Measurements from ENCODE around the gene ASB1.

The ASB1 gene

GRCh38 chr2:238420878-238421694, 5.6 kb upstream of the ASB1 start:
- H3K27ac ChIP-seq: peak overlapping the region in 11 of 21 experiments; percentile 2 to 74 (median 49)
- no peak overlapping the region for H3K4me3 ChIP-seq

- H3K4me3 ChIP-seq: no peak overlapping the region
- peak overlapping the region in 4 of 21 experiments; percentile 1 to 74 (median 12) for H3K27ac ChIP-seq
Observed at GRCh38 chr2:238421695-238422035, 5.1 kb upstream of the ASB1 start.

GRCh38 chr2:238422285-238422684, 4.4 kb upstream of the ASB1 start:
- Histone ChIP-seq H3K4me3 (no peak overlapping the region), H3K27ac (peak overlapping the region in 2 of 21 experiments; percentile 29 to 32)

GRCh38 chr2:238422940-238423339, 3.8 kb upstream of the ASB1 start:
- peak overlapping the region in 11 of 21 experiments; percentile 12 to 76 (median 36) for H3K27ac ChIP-seq
- H3K4me3 ChIP-seq: no peak overlapping the region

GRCh38 chr2:238423561-238424312, 3.0 kb upstream of the ASB1 start:
- no peak overlapping the region for H3K4me3 ChIP-seq
- peak overlapping the region in 14 of 21 experiments; percentile 2 to 76 (median 40) for H3K27ac ChIP-seq

GRCh38 chr2:238424313-238424700, 2.4 kb upstream of the ASB1 start:
- no peak overlapping the region for H3K4me3 ChIP-seq
- H3K27ac ChIP-seq: peak overlapping the region in 7 of 21 experiments; percentile 9 to 73 (median 52)

GRCh38 chr2:238425505-238425978, 1.2 kb upstream of the ASB1 start:
- H3K27ac ChIP-seq: peak overlapping the region in 9 of 21 experiments; percentile 92 to 98 (median 95)
- peak overlapping the region in 3 of 7 experiments; percentile 89 to 98 (median 96) for H3K4me3 ChIP-seq

GRCh38 chr2:238425979-238426567, 654 bp upstream of the ASB1 start:
- Histone ChIP-seq H3K27ac (peak overlapping the region; percentile 90 to 98 (median 95)), H3K4me3 (peak overlapping the region; percentile 51 to 98 (median 95))

GRCh38 chr2:238427435-238428162, 872 bp downstream of the ASB1 start:
- Histone ChIP-seq H3K4me3 (peak overlapping the region; percentile 51 to 98 (median 95)), H3K27ac (peak overlapping the region; percentile 90 to 98 (median 95))

- peak overlapping the region in 1 of 21 experiments; percentile 25 for H3K27ac ChIP-seq
Observed at GRCh38 chr2:238428866-238429265, 2.1 kb downstream of the ASB1 start.

GRCh38 chr2:238430781-238431180, 4.1 kb downstream of the ASB1 start:
- no peak overlapping the region for H3K4me3 ChIP-seq
- no peak overlapping the region for H3K27ac ChIP-seq

More at GRCh38 chr2:238428866-238429265, 2.1 kb downstream of the ASB1 start:
- no peak overlapping the region for H3K4me3 ChIP-seq

- H3K4me3 ChIP-seq: no peak overlapping the region
- no peak overlapping the region for H3K27ac ChIP-seq
Observed at GRCh38 chr2:238431456-238431855, 4.7 kb downstream of the ASB1 start.

- peak overlapping the region in 3 of 21 experiments; percentile 40 to 67 (median 45) for H3K27ac ChIP-seq
- no peak overlapping the region for H3K4me3 ChIP-seq
Observed at GRCh38 chr2:238433300-238433915, 6.7 kb downstream of the ASB1 start.

- peak overlapping the region in 6 of 21 experiments; percentile 3 to 67 (median 42) for H3K27ac ChIP-seq
- no peak overlapping the region for H3K4me3 ChIP-seq
Observed at GRCh38 chr2:238433941-238434845, 7.5 kb downstream of the ASB1 start.

- Histone ChIP-seq H3K27ac (peak overlapping the region in 4 of 21 experiments; percentile 14 to 67 (median 54)), H3K4me3 (no peak overlapping the region)
Observed at GRCh38 chr2:238434846-238435751, 8.4 kb downstream of the ASB1 start.

- H3K4me3 ChIP-seq: no peak overlapping the region
- peak overlapping the region in 1 of 21 experiments; percentile 27 for H3K27ac ChIP-seq
Observed at GRCh38 chr2:238435752-238436096, 9.0 kb downstream of the ASB1 start.
